MCF 10A (cell line): ENCODE results near the gene MICALL2. TPM values are rescaled to one million over a fixed set of nuclear protein-coding genes. Genes with fewer than 3 reads are reported as not detected.

ENCODE experiments used
- BruUV-seq: library from RNA; stranded (reverse); fragments of 400-500 nt; replicated peaks from 2 replicates; lab custom pipeline; 2021; lab: Mats Ljungman, UMichigan
- CTCF ChIA-PET: fragments of 300-600 bp; sonication (Branson Sonifier 250); formaldehyde crosslinking; extraction: SDS; loops from one replicate; lab custom pipeline; 2021; ENCODE audit warnings: antibody characterized with exemption, inconsistent platforms; lab: Yijun Ruan, JAX
- POLR2A ChIA-PET: fragments of 300-600, 350-650 bp; sonication (Branson Sonifier 250); formaldehyde crosslinking; extraction: SDS; loops from one replicate; lab custom pipeline; 2020; ENCODE audit warnings: antibody characterized with exemption, inconsistent platforms; lab: Yijun Ruan, JAX
- DNase-seq: peaks from one replicate; pipeline ENCODE4 v3.0.0-alpha.2; 2018; ENCODE audit not compliant: unreplicated experiment
- H3K27ac Mint-ChIP-seq: one replicate; pipeline ENCODE4 v1.8.0; 2022; ENCODE audit warnings: mild to moderate bottlenecking, low read depth, mixed read lengths; ENCODE audit not compliant: unreplicated experiment
- H3K27me3 Mint-ChIP-seq: one replicate; pipeline ENCODE4 v1.8.0; 2022; ENCODE audit warnings: mixed read lengths; ENCODE audit not compliant: insufficient read depth, unreplicated experiment
- H3K36me3 Mint-ChIP-seq: one replicate; pipeline ENCODE4 v1.8.0; 2022; ENCODE audit warnings: mild to moderate bottlenecking, moderate library complexity, mixed read lengths; ENCODE audit not compliant: insufficient read depth, unreplicated experiment
- H3K4me1 Mint-ChIP-seq: one replicate; pipeline ENCODE4 v1.8.0; 2022; ENCODE audit warnings: mixed read lengths; ENCODE audit not compliant: insufficient read depth, unreplicated experiment
- H3K4me3 Mint-ChIP-seq: one replicate; pipeline ENCODE4 v1.8.0; 2022; ENCODE audit warnings: mild to moderate bottlenecking, moderate library complexity, mixed read lengths; ENCODE audit not compliant: unreplicated experiment
- H3K9me3 Mint-ChIP-seq: one replicate; pipeline ENCODE4 v1.8.0; 2022; ENCODE audit warnings: mixed read lengths; ENCODE audit not compliant: unreplicated experiment
- intact Hi-C: fragments of 100-400 bp; cut with micrococcal nuclease; formaldehyde crosslinking; loops from 2 replicates; pipeline ENCODE4 v1.14.1; 2022
- total RNA-seq: library from RNA; stranded (reverse); gene quantifications from 2 replicates; pipeline ENCODE4 v1.2.3, GENCODE V29; 2022
- TF ChIP-seq, protein P1 (sequence below): fragments of 200-600 bp; IDR thresholded peaks from one replicate; pipeline ENCODE4 v1.8.0; 2022; ENCODE audit warnings: antibody characterized with exemption, mild to moderate bottlenecking; ENCODE audit not compliant: unreplicated experiment

The MICALL2 gene
- total RNA-seq, 1 experiment from 2014 or later, result 15.8 TPM

DNA sequence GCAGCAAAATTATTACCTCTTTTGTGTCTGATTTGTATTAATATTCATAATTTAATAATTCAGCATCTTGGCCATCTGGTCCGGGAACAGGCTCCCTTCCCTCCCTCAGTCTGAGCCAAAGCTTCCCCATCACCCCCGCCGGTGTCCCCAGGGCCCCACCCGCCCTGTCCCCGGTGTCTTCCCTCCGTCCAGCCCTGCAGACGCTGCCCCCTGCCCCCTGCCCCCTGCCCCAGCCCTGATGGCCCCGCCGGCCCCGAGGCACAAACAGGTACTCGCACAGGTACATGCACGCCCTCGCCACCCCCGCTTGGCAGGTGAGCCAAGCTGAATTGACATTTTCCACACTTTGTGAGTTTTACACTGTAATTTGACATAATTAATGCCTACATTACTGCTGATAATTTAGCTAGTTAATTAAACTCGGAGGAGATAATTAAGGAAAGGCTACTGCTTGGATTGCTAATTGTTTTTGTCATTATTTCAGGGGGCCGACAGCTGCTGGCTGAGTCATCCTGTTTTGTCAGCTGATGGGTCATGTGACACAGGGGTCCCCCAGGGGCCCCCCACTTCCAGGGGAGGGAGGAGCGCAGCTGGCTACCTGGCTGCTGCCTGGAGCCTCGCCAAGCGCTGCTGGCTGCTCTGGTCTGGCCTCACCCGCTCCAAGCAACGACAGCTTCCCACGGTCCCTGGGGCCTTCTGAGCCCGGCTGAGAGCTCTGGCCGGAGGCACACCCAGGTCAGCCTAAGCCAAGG lies 36.6 kb downstream of the MICALL2 start:
- no peak overlapping the region for H3K4me3 Mint-ChIP-seq
- no TSS peak for BruUV-seq
- TF ChIP-seq, protein P1, sequence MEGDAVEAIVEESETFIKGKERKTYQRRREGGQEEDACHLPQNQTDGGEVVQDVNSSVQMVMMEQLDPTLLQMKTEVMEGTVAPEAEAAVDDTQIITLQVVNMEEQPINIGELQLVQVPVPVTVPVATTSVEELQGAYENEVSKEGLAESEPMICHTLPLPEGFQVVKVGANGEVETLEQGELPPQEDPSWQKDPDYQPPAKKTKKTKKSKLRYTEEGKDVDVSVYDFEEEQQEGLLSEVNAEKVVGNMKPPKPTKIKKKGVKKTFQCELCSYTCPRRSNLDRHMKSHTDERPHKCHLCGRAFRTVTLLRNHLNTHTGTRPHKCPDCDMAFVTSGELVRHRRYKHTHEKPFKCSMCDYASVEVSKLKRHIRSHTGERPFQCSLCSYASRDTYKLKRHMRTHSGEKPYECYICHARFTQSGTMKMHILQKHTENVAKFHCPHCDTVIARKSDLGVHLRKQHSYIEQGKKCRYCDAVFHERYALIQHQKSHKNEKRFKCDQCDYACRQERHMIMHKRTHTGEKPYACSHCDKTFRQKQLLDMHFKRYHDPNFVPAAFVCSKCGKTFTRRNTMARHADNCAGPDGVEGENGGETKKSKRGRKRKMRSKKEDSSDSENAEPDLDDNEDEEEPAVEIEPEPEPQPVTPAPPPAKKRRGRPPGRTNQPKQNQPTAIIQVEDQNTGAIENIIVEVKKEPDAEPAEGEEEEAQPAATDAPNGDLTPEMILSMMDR, result no peak
- intact Hi-C loops, result no loop called here
- H3K27ac Mint-ChIP-seq, result no peak overlapping the region
- CTCF ChIA-PET, result interaction anchor here (0.5 to 1.6 kb wide), 3 partner anchors 10 to 1308 kb away, joined by 3 to 6 read pairs (median 3); no protein-coding TSS in a partner anchor
- H3K9me3 Mint-ChIP-seq, result no peaks in the 10 kb centered on the region
- H3K36me3 Mint-ChIP-seq, result no peaks in the 10 kb centered on the region
- H3K27me3 Mint-ChIP-seq, result peaks cover 30% of the 10 kb centered on the region
- POLR2A ChIA-PET, result interaction anchor here (0.7 kb wide), 1 partner anchor 105 kb away, joined by 3 read pairs; no protein-coding TSS in a partner anchor
- DNase-seq, result no peak
- no peaks in the 10 kb centered on the region for H3K4me1 Mint-ChIP-seq

- Mint-ChIP-seq H3K27me3 (peaks cover 37% of the 10 kb centered on the region), H3K9me3 (no peaks in the 10 kb centered on the region), H3K4me3 (no peak overlapping the region), H3K27ac (no peak overlapping the region), H3K4me1 (peaks cover 5% of the 10 kb centered on the region), H3K36me3 (no peaks in the 10 kb centered on the region)
- ChIA-PET POLR2A (no interaction called here), CTCF (interaction anchor here (0.6 to 1.6 kb wide), 3 partner anchors 11 to 956 kb away, joined by 3 to 6 read pairs (median 4); no protein-coding TSS in a partner anchor)
- no TSS peak for BruUV-seq
- TF ChIP-seq, protein P1, result no peak
- no peak for DNase-seq
- intact Hi-C loops, result no loop called here
These were observed 37.3 kb downstream of the MICALL2 start for GRCh38 chr7:1421946-1422345.

DNA sequence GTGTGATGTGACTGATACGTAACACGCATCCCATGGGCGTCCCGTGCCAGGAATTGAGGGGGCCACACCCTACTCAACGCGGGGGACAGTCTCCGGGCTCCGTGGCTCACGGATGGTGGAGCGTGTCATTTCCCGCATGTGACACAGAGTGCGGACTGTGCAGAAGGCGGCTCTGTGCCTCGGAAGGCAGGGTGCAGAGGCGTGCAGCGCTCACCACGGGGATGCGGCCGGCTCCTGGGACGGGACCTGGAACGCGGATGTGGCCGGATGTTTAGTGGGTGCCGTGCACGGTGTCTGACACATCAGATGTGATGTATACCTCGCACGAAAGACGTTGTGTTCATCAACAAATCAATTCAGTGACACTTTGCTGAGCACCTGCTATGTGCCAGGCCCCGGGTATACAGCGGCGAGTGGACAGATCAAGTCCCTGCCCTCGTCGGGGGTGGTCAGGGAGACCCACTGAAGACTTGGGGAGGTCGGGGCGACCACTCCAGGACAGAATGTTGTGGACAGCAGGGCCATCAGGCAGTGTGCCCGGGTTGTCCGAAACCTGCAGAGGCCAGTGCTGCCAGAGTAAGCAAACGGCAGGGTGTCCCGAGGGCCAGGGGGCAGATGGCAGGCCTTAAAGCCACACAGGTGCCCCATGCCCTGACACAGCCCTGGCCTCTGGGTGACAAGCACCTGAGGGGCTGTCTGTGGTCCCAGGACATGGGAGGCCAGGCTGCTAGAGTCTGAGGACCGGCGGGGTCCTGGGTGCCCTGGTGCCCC lies 38.1 kb downstream of the MICALL2 start:
- Mint-ChIP-seq H3K36me3 (no peaks in the 10 kb centered on the region), H3K4me1 (peaks cover 5% of the 10 kb centered on the region), H3K27ac (no peak overlapping the region), H3K9me3 (no peaks in the 10 kb centered on the region), H3K4me3 (no peak overlapping the region), H3K27me3 (peaks cover 45% of the 10 kb centered on the region)
- DNase-seq, result no peak
- ChIA-PET CTCF (interaction anchor here (0.6 to 1.6 kb wide), 2 partner anchors 11 to 956 kb away, joined by 4 to 6 read pairs; no protein-coding TSS in a partner anchor), POLR2A (no interaction called here)
- BruUV-seq, result no TSS peak
- TF ChIP-seq, protein P1, result no peak
- intact Hi-C loops, result no loop called here

GRCh38 chr7:1419688-1420087 lies 39.6 kb downstream of the MICALL2 start:
- H3K27me3 Mint-ChIP-seq, result peaks cover 56% of the 10 kb centered on the region

More at GRCh38 chr7:1419688-1420087, 39.6 kb downstream of the MICALL2 start:
- CTCF ChIA-PET, result interaction anchor here (0.9 to 1.6 kb wide), 2 partner anchors 13 to 207 kb away, joined by 5 to 6 read pairs; no protein-coding TSS in a partner anchor
- DNase-seq, result no peak
- no peak overlapping the region for H3K4me3 Mint-ChIP-seq
- no peak overlapping the region for H3K27ac Mint-ChIP-seq
- intact Hi-C loops, result no loop called here
- no TSS peak for BruUV-seq
- POLR2A ChIA-PET, result interaction anchor here (0.7 kb wide), 1 partner anchor 237 kb away, joined by 3 read pairs; no protein-coding TSS in a partner anchor
- no peaks in the 10 kb centered on the region for H3K36me3 Mint-ChIP-seq
- TF ChIP-seq, protein P1, result no peak
- peaks cover 5% of the 10 kb centered on the region for H3K9me3 Mint-ChIP-seq
- peaks cover 5% of the 10 kb centered on the region for H3K4me1 Mint-ChIP-seq
